ENCODE results near the gene UGT1A5. TPM values are rescaled to one million over a fixed set of nuclear protein-coding genes. Genes with fewer than 3 reads are reported as not detected.

UGT1A5 gene
- total and polyA plus RNA-seq, 10 of the 15 experiments (the other 5 are each of a cell fraction or from before 2014, with no cell fraction given) = not detected

DNA sequence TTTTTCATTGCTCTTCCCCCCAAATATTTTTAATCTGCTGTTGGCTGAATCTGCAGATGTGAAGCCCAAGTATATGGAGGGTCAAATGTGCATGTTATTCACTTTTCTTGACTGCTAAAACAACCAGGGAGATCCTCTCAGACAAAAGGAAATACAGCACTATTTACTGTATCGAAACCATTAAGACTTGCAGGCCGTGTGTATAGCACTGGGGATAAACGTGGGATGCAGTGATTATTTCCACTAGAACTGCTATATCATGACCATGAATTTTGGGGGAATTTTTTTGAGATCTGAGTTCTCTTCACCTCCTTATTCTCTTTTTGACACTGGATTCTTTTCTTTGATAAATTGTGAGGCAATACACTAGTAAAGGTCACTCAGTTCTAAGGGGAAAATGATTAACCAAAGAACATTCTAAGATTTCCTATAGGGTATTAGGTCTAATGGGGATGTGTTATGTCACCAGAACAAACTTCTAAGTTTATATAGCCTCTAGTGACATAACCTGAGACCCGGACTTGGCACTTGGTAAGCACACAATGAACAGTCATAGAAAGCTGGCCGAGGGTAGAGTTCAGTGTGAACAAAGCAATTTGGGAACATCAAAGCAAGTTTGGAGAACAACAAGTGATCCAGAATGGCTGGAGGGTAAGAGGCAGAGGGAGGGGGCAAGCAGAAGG, 32.5 kb downstream of the UGT1A5 start:
- DNase-seq (ENCODE audit: low read depth, low spot score) = no peak
- Histone ChIP-seq H3K27ac (ENCODE audit: control insufficient read depth, insufficient read depth) (no peak overlapping the region), H3K9me3 (replicated peaks; ENCODE audit: control insufficient read depth, insufficient read depth, low read length) (no peaks in the 10 kb centered on the region; the same call in 2 of the 3 replicates), H3K27me3 (replicated peaks in 1 of 2; ENCODE audit: control insufficient read depth in 2 of 2, insufficient read depth in 2 of 2, low read length in 1 of 2) (no peaks in the 10 kb centered on the region), H3K9ac (ENCODE audit: control insufficient read depth, insufficient read depth, low read length) (no peak overlapping the region), H4K20me1 (ENCODE audit: control insufficient read depth, insufficient read depth) (no peaks in the 10 kb centered on the region), H3K36me3 (ENCODE audit: control insufficient read depth in 2 of 2, insufficient read depth in 2 of 2, low read length in 1 of 2) (no peaks in the 10 kb centered on the region), H2AFZ (ENCODE audit: control insufficient read depth, low read depth, low read length) (no peak overlapping the region), H3K4me3 (no peak overlapping the region), H3K4me1 (ENCODE audit: control insufficient read depth, insufficient read depth, low read length) (no peaks in the 10 kb centered on the region), H3K4me2 (ENCODE audit: control insufficient read depth, insufficient read depth) (no peak overlapping the region), H3K79me2 (ENCODE audit: control insufficient read depth, insufficient read depth, low read length) (no peaks in the 10 kb centered on the region)
- FAIRE-seq = no peak
- intact Hi-C loops (cut with micrococcal nuclease; ENCODE audit: unreplicated experiment) (no loop called here), in situ Hi-C loops (cut with MboI) (no loop called here)
- RAD21 ChIA-PET (ENCODE audit: unreplicated experiment) = no interaction called here
- ATAC-seq = no peak
- no TSS peak for BruUV-seq (replicated peaks)
- SMC1A ChIA-PET (ENCODE audit: uncharacterized antibody, unreplicated experiment) = no interaction called here
- CTCF ChIA-PET = no interaction called here
- POLR2A ChIA-PET = no interaction called here
- 9% methylated on average over 5 of the region's 5 CpGs for WGBS (ENCODE audit: insufficient coverage, insufficient replicate concordance, low lambda C conversion rate, missing lambda C conversion rate)
- no peak for TF ChIP-seq EZH2 (IDR thresholded peaks at IDR 0.05; ENCODE audit: borderline replicate concordance, control insufficient read depth, low read depth, low read length)
- TF ChIP-seq MYB (IDR thresholded peaks at IDR 0.05; ENCODE audit: borderline replicate concordance, low read depth, low read length) = no peak
- TF ChIP-seq CBFB (IDR thresholded peaks at IDR 0.05; ENCODE audit: low read depth) = no peak
- TF ChIP-seq ASH2L (IDR thresholded peaks at IDR 0.05; ENCODE audit: borderline replicate concordance, low read depth) = no peak
- TF ChIP-seq CHD4 (IDR thresholded peaks at IDR 0.05) = no peak
- TF ChIP-seq GATAD2B (conservative IDR thresholded peaks at IDR 0.05; ENCODE audit: low read depth) = no peak
- TF ChIP-seq RAD21 (IDR thresholded peaks at IDR 0.05; ENCODE audit: insufficient read depth, low read depth, low read length) = no peak
- TF ChIP-seq, protein P1, sequence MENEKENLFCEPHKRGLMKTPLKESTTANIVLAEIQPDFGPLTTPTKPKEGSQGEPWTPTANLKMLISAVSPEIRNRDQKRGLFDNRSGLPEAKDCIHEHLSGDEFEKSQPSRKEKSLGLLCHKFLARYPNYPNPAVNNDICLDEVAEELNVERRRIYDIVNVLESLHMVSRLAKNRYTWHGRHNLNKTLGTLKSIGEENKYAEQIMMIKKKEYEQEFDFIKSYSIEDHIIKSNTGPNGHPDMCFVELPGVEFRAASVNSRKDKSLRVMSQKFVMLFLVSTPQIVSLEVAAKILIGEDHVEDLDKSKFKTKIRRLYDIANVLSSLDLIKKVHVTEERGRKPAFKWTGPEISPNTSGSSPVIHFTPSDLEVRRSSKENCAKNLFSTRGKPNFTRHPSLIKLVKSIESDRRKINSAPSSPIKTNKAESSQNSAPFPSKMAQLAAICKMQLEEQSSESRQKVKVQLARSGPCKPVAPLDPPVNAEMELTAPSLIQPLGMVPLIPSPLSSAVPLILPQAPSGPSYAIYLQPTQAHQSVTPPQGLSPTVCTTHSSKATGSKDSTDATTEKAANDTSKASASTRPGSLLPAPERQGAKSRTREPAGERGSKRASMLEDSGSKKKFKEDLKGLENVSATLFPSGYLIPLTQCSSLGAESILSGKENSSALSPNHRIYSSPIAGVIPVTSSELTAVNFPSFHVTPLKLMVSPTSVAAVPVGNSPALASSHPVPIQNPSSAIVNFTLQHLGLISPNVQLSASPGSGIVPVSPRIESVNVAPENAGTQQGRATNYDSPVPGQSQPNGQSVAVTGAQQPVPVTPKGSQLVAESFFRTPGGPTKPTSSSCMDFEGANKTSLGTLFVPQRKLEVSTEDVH (IDR thresholded peaks at IDR 0.05; ENCODE audit: low read depth, partially characterized antibody) = no peak
- TF ChIP-seq POLR2AphosphoS2 (IDR thresholded peaks at IDR 0.05; ENCODE audit: low read depth, low read length) = no peak
- no peak for TF ChIP-seq MTA2 (IDR thresholded peaks at IDR 0.05; ENCODE audit: low read depth)
- TF ChIP-seq, protein P2, sequence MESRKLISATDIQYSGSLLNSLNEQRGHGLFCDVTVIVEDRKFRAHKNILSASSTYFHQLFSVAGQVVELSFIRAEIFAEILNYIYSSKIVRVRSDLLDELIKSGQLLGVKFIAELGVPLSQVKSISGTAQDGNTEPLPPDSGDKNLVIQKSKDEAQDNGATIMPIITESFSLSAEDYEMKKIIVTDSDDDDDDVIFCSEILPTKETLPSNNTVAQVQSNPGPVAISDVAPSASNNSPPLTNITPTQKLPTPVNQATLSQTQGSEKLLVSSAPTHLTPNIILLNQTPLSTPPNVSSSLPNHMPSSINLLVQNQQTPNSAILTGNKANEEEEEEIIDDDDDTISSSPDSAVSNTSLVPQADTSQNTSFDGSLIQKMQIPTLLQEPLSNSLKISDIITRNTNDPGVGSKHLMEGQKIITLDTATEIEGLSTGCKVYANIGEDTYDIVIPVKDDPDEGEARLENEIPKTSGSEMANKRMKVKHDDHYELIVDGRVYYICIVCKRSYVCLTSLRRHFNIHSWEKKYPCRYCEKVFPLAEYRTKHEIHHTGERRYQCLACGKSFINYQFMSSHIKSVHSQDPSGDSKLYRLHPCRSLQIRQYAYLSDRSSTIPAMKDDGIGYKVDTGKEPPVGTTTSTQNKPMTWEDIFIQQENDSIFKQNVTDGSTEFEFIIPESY (IDR thresholded peaks at IDR 0.05) = no peak
- no peak for TF ChIP-seq NFYA (IDR thresholded peaks at IDR 0.05; ENCODE audit: borderline replicate concordance, low read depth, low read length)
- TF ChIP-seq, protein P3, sequence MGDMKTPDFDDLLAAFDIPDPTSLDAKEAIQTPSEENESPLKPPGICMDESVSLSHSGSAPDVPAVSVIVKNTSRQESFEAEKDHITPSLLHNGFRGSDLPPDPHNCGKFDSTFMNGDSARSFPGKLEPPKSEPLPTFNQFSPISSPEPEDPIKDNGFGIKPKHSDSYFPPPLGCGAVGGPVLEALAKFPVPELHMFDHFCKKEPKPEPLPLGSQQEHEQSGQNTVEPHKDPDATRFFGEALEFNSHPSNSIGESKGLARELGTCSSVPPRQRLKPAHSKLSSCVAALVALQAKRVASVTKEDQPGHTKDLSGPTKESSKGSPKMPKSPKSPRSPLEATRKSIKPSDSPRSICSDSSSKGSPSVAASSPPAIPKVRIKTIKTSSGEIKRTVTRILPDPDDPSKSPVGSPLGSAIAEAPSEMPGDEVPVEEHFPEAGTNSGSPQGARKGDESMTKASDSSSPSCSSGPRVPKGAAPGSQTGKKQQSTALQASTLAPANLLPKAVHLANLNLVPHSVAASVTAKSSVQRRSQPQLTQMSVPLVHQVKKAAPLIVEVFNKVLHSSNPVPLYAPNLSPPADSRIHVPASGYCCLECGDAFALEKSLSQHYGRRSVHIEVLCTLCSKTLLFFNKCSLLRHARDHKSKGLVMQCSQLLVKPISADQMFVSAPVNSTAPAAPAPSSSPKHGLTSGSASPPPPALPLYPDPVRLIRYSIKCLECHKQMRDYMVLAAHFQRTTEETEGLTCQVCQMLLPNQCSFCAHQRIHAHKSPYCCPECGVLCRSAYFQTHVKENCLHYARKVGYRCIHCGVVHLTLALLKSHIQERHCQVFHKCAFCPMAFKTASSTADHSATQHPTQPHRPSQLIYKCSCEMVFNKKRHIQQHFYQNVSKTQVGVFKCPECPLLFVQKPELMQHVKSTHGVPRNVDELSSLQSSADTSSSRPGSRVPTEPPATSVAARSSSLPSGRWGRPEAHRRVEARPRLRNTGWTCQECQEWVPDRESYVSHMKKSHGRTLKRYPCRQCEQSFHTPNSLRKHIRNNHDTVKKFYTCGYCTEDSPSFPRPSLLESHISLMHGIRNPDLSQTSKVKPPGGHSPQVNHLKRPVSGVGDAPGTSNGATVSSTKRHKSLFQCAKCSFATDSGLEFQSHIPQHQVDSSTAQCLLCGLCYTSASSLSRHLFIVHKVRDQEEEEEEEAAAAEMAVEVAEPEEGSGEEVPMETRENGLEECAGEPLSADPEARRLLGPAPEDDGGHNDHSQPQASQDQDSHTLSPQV (IDR thresholded peaks at IDR 0.05) = no peak
- TF ChIP-seq NRF1 (conservative IDR thresholded peaks at IDR 0.05; ENCODE audit: low read depth, low read length) = no peak
- no peak for TF ChIP-seq JUNB (IDR thresholded peaks at IDR 0.05)
- TF ChIP-seq CEBPB (IDR thresholded peaks at IDR 0.05; ENCODE audit: borderline replicate concordance in 1 of 2, low read depth in 2 of 2, low read length in 2 of 2) = no peak

Measured in GM12878 (cell line).